IMR-90 (cell line): Measurements from ENCODE around the gene ROM1. TPM values are rescaled to one million over a fixed set of nuclear protein-coding genes. Genes with fewer than 3 reads are reported as not detected.

ENCODE experiments used
- ATAC-seq: fragments of 200-7000 bp; cut with Tn5 transposase; 2 replicates; pipeline ENCODE4 v1.9.1; 2020; ENCODE audit warnings: low read depth, mild to moderate bottlenecking, moderate library complexity
- Bru-seq: library from RNA; stranded (reverse); fragments of 400-500 nt; gene quantifications from one replicate; lab custom pipeline; 2021; lab: Mats Ljungman, UMichigan
- BruChase-seq, 2 experiments: library from RNA; stranded (reverse); fragments of 400-500 nt; gene quantifications; one replicate each; lab custom pipeline; 2021; lab: Mats Ljungman, UMichigan
- BruUV-seq: library from RNA; stranded (reverse); fragments of 400-500 nt; replicated peaks from 2 replicates; lab custom pipeline; 2021; lab: Mats Ljungman, UMichigan
- CTCF ChIA-PET: fragments of 300-600 bp; formaldehyde crosslinking; extraction: SDS; loops from one replicate; lab custom pipeline; 2021; ENCODE audit warnings: antibody characterized with exemption; lab: Yijun Ruan, JAX
- POLR2A ChIA-PET: fragments of 300-600 bp; sonication (Branson Sonifier 250); formaldehyde crosslinking; loops from one replicate; lab custom pipeline; 2022; ENCODE audit warnings: antibody characterized with exemption; ENCODE audit not compliant: unreplicated experiment; lab: Charles Lee
- DNase-seq: peaks from one replicate; pipeline ENCODE4 v3.0.0; 2013
- H2AFZ ChIP-seq: replicated peaks from 2 replicates; pipeline ENCODE3; 2013; ENCODE audit warnings: low read length, mild to moderate bottlenecking; ENCODE audit not compliant: poor library complexity
- H2AK5ac ChIP-seq: 2 replicates; pipeline ENCODE4 v1.6.1; 2013; ENCODE audit warnings: low read depth, low read length, inconsistent platforms
- H2AK9ac ChIP-seq: replicated peaks from 2 replicates; pipeline ENCODE3; 2013; ENCODE audit warnings: mild to moderate bottlenecking, low read depth, low read length, moderate library complexity; ENCODE audit not compliant: poor library complexity
- H2BK120ac ChIP-seq: 2 replicates; pipeline ENCODE4 v1.6.1; 2013; ENCODE audit warnings: low read depth, low read length, inconsistent platforms
- H2BK15ac ChIP-seq: 3 replicates; pipeline ENCODE4 v1.6.1; 2013; ENCODE audit warnings: low read depth, low read length, inconsistent platforms
- H2BK20ac ChIP-seq: 2 replicates; pipeline ENCODE4 v1.6.1; 2013; ENCODE audit warnings: low read depth, mild to moderate bottlenecking, inconsistent platforms, low read length, moderate library complexity
- H2BK5ac ChIP-seq: 2 replicates; pipeline ENCODE4 v1.6.1; 2013; ENCODE audit warnings: mild to moderate bottlenecking, low read depth, low read length, inconsistent platforms; ENCODE audit not compliant: poor library complexity, severe bottlenecking
- H3K14ac ChIP-seq: replicated peaks from 2 replicates; pipeline ENCODE4 v1.6.1; 2013; ENCODE audit warnings: low read depth, low read length, inconsistent platforms
- H3K18ac ChIP-seq: 2 replicates; pipeline ENCODE4 v1.6.1; 2013; ENCODE audit warnings: low read depth, low read length, control low read depth
- H3K23ac ChIP-seq: 2 replicates; pipeline ENCODE4 v1.6.1; 2013; ENCODE audit warnings: low read depth, low read length, inconsistent platforms
- H3K27ac ChIP-seq: 2 replicates; pipeline ENCODE4 v1.5.1; 2013; ENCODE audit warnings: mild to moderate bottlenecking, control low read depth, low read length; ENCODE audit not compliant: insufficient read depth
- H3K27me3 ChIP-seq: 2 replicates; pipeline ENCODE4 v1.6.1; 2013; ENCODE audit warnings: low read length; ENCODE audit not compliant: control insufficient read depth, insufficient read depth
- H3K36me3 ChIP-seq: 2 replicates; pipeline ENCODE4 v1.6.1; 2013; ENCODE audit warnings: low read length, mixed read lengths; ENCODE audit not compliant: control insufficient read depth, insufficient read depth
- H3K4ac ChIP-seq: 2 replicates; pipeline ENCODE4 v1.6.1; 2013; ENCODE audit warnings: low read depth, low read length, inconsistent platforms
- H3K4me1 ChIP-seq: 2 replicates; pipeline ENCODE4 v1.6.1; 2013; ENCODE audit warnings: low read length, mixed read lengths; ENCODE audit not compliant: control insufficient read depth, insufficient read depth
- H3K4me2 ChIP-seq: 2 replicates; pipeline ENCODE4 v1.6.1; 2013; ENCODE audit warnings: low read depth, mild to moderate bottlenecking, control low read depth, low read length, moderate library complexity
- H3K4me3 ChIP-seq: 2 replicates; pipeline ENCODE4 v1.5.1; 2013; ENCODE audit warnings: low read depth, mild to moderate bottlenecking, control low read depth, low read length, moderate library complexity; ENCODE audit not compliant: insufficient read depth
- H3K56ac ChIP-seq: 2 replicates; pipeline ENCODE4 v1.6.1; 2013; ENCODE audit warnings: low read length, inconsistent platforms; ENCODE audit not compliant: insufficient read depth; ENCODE audit errors: extremely low read depth
- H3K79me1 ChIP-seq, 2 experiments: 2 replicates each; pipeline ENCODE4 v1.6.1; 2013; ENCODE audit warnings: low read length in 2 of 2, inconsistent platforms in 1 of 2, low read depth in 1 of 2
- H3K9ac ChIP-seq: 2 replicates; pipeline ENCODE4 v1.6.1; 2013; ENCODE audit warnings: low read depth, low read length, control low read depth
- H3K9me1 ChIP-seq: 2 replicates; pipeline ENCODE4 v1.6.1; 2013; ENCODE audit warnings: low read length, inconsistent platforms; ENCODE audit not compliant: insufficient read depth
- H3K9me3 ChIP-seq: 2 replicates; pipeline ENCODE4 v1.6.1; 2013; ENCODE audit warnings: low read length; ENCODE audit not compliant: control insufficient read depth, insufficient read depth
- H4K20me1 ChIP-seq: 2 replicates; pipeline ENCODE4 v1.6.1; 2013; ENCODE audit warnings: low read length, inconsistent platforms; ENCODE audit not compliant: insufficient read depth
- H4K5ac ChIP-seq: 2 replicates; pipeline ENCODE4 v1.6.1; 2013; ENCODE audit warnings: mild to moderate bottlenecking, low read depth, low read length, control low read depth
- H4K8ac ChIP-seq, 2 experiments: 2 replicates each; pipeline ENCODE4 v1.6.1; 2013; ENCODE audit warnings: low read depth in 2 of 2, low read length in 2 of 2, control low read depth in 1 of 2, inconsistent platforms in 1 of 2
- H4K91ac ChIP-seq: 2 replicates; pipeline ENCODE4 v1.6.1; 2013; ENCODE audit warnings: low read depth, low read length, inconsistent platforms; ENCODE audit not compliant: insufficient read depth
- CEBPB ChIP-seq: IDR thresholded peaks from 2 replicates; pipeline ENCODE4 v1.6.1; 2012; ENCODE audit warnings: low read depth, low read length, improper control_type of control experiment
- MAFK ChIP-seq: IDR thresholded peaks from 2 replicates; pipeline ENCODE4 v1.6.1; 2012; ENCODE audit warnings: low read depth, low read length, improper control_type of control experiment
- MAZ ChIP-seq: IDR thresholded peaks from 2 replicates; pipeline ENCODE4 v1.6.1; 2012; ENCODE audit warnings: low read depth, mild to moderate bottlenecking, low read length, improper control_type of control experiment, moderate library complexity, borderline replicate concordance
- NFE2L2 ChIP-seq: fragments of 150-350 bp; IDR thresholded peaks from 2 replicates; pipeline ENCODE4 v1.6.1; 2016; ENCODE audit warnings: low read depth, mild to moderate bottlenecking, low read length
- POLR2A ChIP-seq: IDR thresholded peaks from 2 replicates; pipeline ENCODE4 v1.6.1; 2012; ENCODE audit warnings: mild to moderate bottlenecking, low read depth, low read length
- RCOR1 ChIP-seq: IDR thresholded peaks from 2 replicates; pipeline ENCODE4 v1.6.1; 2012; ENCODE audit warnings: mild to moderate bottlenecking, low read length, improper control_type of control experiment; ENCODE audit not compliant: insufficient replicate concordance
- SMC3 ChIP-seq: fragments of 150-350 bp; IDR thresholded peaks from 2 replicates; pipeline ENCODE4 v1.6.1; 2016; ENCODE audit warnings: low read depth, mild to moderate bottlenecking, antibody characterized with exemption, low read length, moderate library complexity
- WGBS, 2 experiments: methylation state at CpG; one replicate each; pipeline versions ENCODE4 v1.1.5 to v1.1.7; 2013; ENCODE audit warnings: missing lambda C conversion rate in 2 of 2; ENCODE audit not compliant: insufficient read length in 1 of 2; ENCODE audit errors: extremely low coverage in 2 of 2; 5-methylcytosine and 5-hydroxymethylcytosine counted together
- dilution Hi-C: fragments of 300-500 bp; cut with HindIII; formaldehyde crosslinking; loops from one replicate; pipeline ENCODE4 v1.14.3; 2018; ENCODE audit warnings: low sequenced_read_pairs; ENCODE audit not compliant: unreplicated experiment
- in situ Hi-C: fragments of 300-500 bp; cut with MboI; formaldehyde crosslinking; loops from 3 replicates; pipeline ENCODE4 v1.14.3; 2019; ENCODE audit warnings: low sequenced_read_pairs, inconsistent platforms, mixed read lengths
- intact Hi-C: fragments of 100-400 bp; cut with micrococcal nuclease; formaldehyde crosslinking; loops from 2 replicates; pipeline ENCODE4 v1.10.0; 2022
- long read RNA-seq: library from polyadenylated mRNA; unstranded; transcript quantifications from one replicate; pipeline ENCODE4 v2.0.0, GENCODE V29; 2021; ENCODE audit not compliant: unreplicated experiment
- polyA plus RNA-seq, 3 experiments: library from polyadenylated mRNA; depleted of rRNA; stranded (reverse); fragments of >200 nt; gene quantifications; 2 replicates each; pipeline ENCODE4 v1.2.3, GENCODE V29; 2012; ENCODE audit warnings: low replicate concordance in 1 of 3
- total RNA-seq: library from RNA; depleted of rRNA; stranded (reverse); fragments of >200 nt; gene quantifications from 2 replicates; pipeline ENCODE4 v1.2.3, GENCODE V29; 2012; rRNA removed
- TF ChIP-seq, protein P1 (sequence below): conservative IDR thresholded peaks from 2 replicates; pipeline ENCODE4 v1.5.1; 2012; ENCODE audit warnings: mild to moderate bottlenecking, low read depth, low read length, improper control_type of control experiment
- TF ChIP-seq, protein P2 (sequence below): fragments of 150-350 bp; IDR thresholded peaks from 2 replicates; pipeline ENCODE4 v1.6.1; 2017; ENCODE audit warnings: mild to moderate bottlenecking, antibody characterized with exemption, low read length, low read depth

Gene ROM1, protein sequence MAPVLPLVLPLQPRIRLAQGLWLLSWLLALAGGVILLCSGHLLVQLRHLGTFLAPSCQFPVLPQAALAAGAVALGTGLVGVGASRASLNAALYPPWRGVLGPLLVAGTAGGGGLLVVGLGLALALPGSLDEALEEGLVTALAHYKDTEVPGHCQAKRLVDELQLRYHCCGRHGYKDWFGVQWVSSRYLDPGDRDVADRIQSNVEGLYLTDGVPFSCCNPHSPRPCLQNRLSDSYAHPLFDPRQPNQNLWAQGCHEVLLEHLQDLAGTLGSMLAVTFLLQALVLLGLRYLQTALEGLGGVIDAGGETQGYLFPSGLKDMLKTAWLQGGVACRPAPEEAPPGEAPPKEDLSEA
- total RNA-seq (2.2 TPM in 2 replicates), polyA plus RNA-seq (2012; rRNA removed) (1.7 and 2.5 TPM in 2 replicates), Bru-seq, nascent RNA (percentile 23 among the genes with signal in this experiment), BruChase-seq, experiment 1, labeled RNA remaining after a 6-hour chase (percentile 31 among the genes with signal in this experiment), BruChase-seq, experiment 2, labeled RNA remaining after a 2-hour chase (percentile 19 among the genes with signal in this experiment)
- polyA plus RNA-seq (2012; cell fraction: cytosol; rRNA removed) = 3.4 and 3.8 TPM in 2 replicates
- 2.1 and 3.1 TPM in 2 replicates for polyA plus RNA-seq (2012; cell fraction: nucleus; rRNA removed; ENCODE audit: low replicate concordance)
- long read RNA-seq, partial matches to known transcripts = 0 of 4 reads
- long read RNA-seq, other reads (novel, unspliced or antisense) = 1 of 4 reads

DNA sequence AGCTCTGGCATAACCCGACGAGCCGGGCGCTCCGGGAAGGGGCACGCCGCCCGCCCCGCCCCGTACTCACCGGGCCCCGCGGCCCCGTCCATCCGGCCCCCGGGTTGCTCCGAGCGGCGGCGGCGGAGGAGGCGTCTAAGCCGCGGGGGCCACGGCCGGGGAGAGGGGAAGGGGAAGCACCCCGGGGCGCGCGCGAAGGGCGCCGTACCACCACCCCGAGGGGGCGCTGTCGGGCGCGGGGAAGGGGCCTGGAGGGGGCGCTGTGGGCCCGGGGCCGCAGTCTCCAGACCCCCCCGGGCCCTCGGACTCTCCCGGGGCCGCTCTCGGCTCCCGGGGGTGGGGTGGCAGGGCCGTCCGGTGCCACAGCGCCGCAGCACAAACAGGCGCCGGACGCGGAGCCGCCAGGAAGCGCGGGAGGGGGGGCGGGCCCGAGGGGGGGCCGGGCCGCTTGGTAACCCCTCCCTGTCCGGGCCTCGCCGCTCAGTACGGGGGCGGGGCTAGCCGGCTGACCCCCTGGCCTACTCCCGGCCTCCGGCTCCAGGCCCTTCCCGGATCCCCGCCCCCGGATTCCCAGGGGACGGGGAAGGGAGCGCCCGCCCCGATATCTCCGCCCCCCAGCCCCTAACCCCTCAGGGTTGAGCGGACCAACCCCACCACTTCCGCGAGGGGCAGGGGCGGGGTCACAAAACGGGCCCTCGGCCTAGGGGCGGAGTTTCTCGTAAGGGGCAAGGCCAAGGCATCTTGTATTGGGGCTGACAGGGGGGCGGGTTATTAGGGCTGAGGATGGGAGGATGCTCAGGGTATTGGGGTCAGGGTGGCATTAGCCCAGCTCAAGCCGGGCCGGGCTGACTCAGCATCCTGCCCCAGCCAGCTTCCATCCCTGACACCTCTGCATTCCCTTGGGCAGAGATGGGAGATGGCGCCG is at the start of gene ROM1, which contains the start of gene EML3:
ROM1 (plus strand) TSS at position 892 of the 925 bp plus-strand sequence; CDS start at position 917, 25 bp downstream.
EML3 (minus strand) TSS at position 410 of the 925 bp plus-strand sequence; CDS start at position 92, 318 bp downstream.
- Histone ChIP-seq H2BK20ac (no peak within 1 kb of the TSS), H3K4me2 (peak within 1 kb of the TSS; percentile 98), H3K14ac (peak within 1 kb of the TSS; percentile 62), H2BK120ac (peak within 1 kb of the TSS; percentile 21; the same call in 1 of the 2 replicates), H3K79me1 (peaks cover 16 to 21% of the 10 kb centered on the region in 2 experiments), H3K4me3 (peak within 1 kb of the TSS; percentile 78), H3K4ac (peak within 1 kb of the TSS; percentile 79), H3K36me3 (peaks cover 35% of the 10 kb centered on the region), H3K9me3 (no peaks in the 10 kb centered on the region), H2BK15ac (peak within 1 kb of the TSS; percentile 3; the same call in 1 of the 3 replicates), H3K27me3 (no peaks in the 10 kb centered on the region), H4K5ac (peak within 1 kb of the TSS; percentile 86), H2AK5ac (peak within 1 kb of the TSS; percentile 83), H3K23ac (peak within 1 kb of the TSS; percentile 82), H3K9ac (peak within 1 kb of the TSS; percentile 76), H4K20me1 (peaks cover 11% of the 10 kb centered on the region), H3K18ac (peak within 1 kb of the TSS; percentile 91), H3K56ac (peak within 1 kb of the TSS; percentile 54; the same call in 1 of the 2 replicates), H2AK9ac (peak within 1 kb of the TSS; percentile 91), H3K27ac (peak within 1 kb of the TSS; percentile 70), H2AFZ (peak within 1 kb of the TSS; percentile 92), H3K4me1 (peaks cover 10% of the 10 kb centered on the region), H2BK5ac (peak within 1 kb of the TSS; percentile 66), H4K8ac (peak within 1 kb of the TSS; percentile 4 to 88; a peak in 2 of 4 replicates), H4K91ac (peak within 1 kb of the TSS; percentile 56), H3K9me1 (no peaks in the 10 kb centered on the region)
- in situ Hi-C loops = no loop called here
- intact Hi-C loops = loop anchor here (5.0 kb wide), 1 partner anchor 250 kb away; no protein-coding TSS in a partner anchor
- ChIA-PET CTCF (interaction anchor here (0.6 to 1.9 kb wide), 6 partner anchors 9 to 53 kb away, joined by 3 to 4 read pairs (median 3); partner anchors contain the start of genes B3GAT3, C11orf98, CSKMT and TUT1), POLR2A (no interaction called here)
- ATAC-seq (peak; percentile 90), DNase-seq (peak; percentile 63)
- 4% methylated on average over 5 of the region's 91 CpGs; no CpG with 5 or more reads in 1 of the 2 experiments for WGBS, 2 experiments
- dilution Hi-C loops = no loop called here
- BruUV-seq = no TSS peak
- TF ChIP-seq, protein P1, sequence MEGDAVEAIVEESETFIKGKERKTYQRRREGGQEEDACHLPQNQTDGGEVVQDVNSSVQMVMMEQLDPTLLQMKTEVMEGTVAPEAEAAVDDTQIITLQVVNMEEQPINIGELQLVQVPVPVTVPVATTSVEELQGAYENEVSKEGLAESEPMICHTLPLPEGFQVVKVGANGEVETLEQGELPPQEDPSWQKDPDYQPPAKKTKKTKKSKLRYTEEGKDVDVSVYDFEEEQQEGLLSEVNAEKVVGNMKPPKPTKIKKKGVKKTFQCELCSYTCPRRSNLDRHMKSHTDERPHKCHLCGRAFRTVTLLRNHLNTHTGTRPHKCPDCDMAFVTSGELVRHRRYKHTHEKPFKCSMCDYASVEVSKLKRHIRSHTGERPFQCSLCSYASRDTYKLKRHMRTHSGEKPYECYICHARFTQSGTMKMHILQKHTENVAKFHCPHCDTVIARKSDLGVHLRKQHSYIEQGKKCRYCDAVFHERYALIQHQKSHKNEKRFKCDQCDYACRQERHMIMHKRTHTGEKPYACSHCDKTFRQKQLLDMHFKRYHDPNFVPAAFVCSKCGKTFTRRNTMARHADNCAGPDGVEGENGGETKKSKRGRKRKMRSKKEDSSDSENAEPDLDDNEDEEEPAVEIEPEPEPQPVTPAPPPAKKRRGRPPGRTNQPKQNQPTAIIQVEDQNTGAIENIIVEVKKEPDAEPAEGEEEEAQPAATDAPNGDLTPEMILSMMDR = peak; percentile 99
- TF ChIP-seq CEBPB (no peak), POLR2A (no peak), MAFK (peak; percentile 33; the same call in 1 of the 2 replicates), MAZ (peak; percentile 70; the same call in 1 of the 2 replicates), SMC3 (peak; percentile 37; the same call in 1 of the 2 replicates), RCOR1 (no peak), NFE2L2 (no peak)
- TF ChIP-seq, protein P2, sequence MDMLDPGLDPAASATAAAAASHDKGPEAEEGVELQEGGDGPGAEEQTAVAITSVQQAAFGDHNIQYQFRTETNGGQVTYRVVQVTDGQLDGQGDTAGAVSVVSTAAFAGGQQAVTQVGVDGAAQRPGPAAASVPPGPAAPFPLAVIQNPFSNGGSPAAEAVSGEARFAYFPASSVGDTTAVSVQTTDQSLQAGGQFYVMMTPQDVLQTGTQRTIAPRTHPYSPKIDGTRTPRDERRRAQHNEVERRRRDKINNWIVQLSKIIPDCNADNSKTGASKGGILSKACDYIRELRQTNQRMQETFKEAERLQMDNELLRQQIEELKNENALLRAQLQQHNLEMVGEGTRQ = no peak
